EH (cell line): ENCODE data around the gene RALB.
A peak's percentile ranks its signal among the peaks of the same experiment; 100 is the strongest.
"Not testable (repeated sequence)": the region's sequence is repeated elsewhere in the genome, so short reads cannot be mapped to it uniquely, and the experiment has no call there.

Experiments
- DNase-seq: peaks from one replicate; pipeline ENCODE4 v3.0.0-alpha.2; 2015; ENCODE audit warnings: low read depth

The RALB gene

DNA sequence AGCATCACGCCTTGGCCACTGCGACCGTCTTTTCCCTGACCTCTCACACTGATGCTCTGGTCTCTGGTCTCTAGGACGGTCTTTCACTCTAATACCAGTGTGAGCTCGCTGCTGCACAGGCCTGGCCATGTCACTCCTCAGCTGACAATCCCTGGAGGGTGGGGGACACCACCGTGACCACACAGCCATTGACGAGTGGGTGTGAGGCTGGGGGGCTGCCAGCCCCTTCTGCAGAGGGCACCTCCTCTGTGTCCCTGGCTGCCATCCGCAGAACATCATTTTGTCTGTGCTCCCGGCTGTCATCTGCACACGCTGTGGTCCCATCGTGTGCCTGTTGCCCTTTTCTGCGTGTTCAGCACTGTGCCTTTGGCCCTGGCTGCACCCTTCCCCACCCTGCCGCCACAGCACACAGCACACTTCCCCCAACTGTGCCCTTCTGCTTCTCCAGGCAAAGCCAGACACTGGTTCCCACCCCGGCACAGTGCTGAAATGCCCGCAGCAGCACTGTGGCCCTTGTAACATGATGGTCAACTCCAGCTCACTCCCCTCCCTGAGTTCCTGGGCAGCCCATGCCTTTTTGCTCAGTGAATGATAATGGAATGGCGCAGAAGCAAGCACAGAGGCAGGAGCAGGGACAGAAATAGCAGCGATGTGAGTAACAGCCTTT, 62.8 kb downstream of the RALB start:
- DNase-seq: no peak

DNA sequence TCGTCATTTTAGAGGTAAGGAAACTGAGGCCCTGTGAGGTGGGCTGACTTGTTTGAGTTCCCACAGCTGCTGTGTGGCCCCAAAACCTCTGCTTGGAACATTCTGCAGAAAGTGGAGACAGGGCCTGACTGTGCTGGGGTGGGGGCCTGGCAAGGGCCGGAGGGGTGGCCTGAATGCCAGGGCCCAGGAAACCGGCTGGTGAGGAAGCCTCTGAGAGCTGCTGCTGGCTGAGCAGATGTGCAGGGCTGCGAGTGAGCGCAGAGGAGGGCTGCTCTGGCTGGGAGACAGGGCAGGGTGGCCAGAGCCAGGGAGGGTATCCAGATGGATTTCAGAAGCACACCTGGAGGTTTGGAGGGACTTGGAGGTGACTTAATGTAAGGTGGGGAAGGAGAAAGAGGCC, 63.4 kb downstream of the RALB start:
- no peak for DNase-seq

DNA sequence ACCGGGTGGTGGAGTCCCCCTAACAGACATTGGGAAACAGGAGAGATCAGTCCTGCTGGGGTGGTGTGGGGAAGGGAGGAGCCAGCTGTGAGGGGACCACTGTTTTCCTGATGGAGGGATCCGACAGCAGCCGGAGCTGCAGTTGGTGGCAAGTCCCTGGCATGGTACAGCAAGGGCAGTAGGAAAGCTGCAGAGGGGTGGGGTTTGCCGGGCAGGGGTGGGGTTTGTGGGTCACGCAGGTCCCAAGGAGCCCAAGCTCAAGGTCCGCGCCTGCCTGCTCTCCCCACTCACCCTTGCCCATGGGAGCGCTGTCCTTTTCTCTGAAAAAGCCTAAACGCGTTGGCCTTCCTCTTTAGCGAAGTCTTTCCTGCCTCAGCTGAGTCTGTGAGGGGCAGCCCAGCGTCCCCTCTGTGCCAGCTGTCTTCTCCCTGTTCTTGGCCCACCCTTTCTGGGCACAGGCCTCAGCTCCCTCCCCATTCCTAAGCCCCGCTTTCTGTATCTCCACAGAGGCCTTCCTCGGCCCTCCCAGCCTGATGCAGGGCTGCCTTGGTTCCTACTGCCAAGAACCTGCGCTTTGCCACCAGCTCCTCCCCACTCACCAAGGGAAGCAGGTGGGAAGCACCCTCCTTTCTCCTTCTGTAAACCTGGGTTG, 64.0 kb downstream of the RALB start:
- no peak for DNase-seq

DNA sequence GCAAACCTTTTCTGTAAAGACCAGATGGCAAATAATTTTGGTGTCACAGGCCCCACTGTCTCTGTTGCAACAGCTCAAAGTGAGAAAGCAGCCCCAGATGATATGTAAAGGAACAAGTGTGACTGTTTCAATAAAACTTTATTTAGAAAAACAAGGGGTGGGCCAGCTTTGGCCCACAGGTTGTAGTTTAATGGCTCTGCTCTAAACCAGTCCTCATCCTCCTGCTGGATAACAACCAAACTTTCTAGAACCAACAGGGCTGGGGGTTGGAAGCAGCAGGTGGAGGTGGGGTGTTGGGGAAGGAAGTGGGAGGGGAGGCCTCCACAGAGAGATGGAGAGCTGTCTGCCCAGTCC, 64.5 kb downstream of the RALB start:
- DNase-seq: no peak

DNA sequence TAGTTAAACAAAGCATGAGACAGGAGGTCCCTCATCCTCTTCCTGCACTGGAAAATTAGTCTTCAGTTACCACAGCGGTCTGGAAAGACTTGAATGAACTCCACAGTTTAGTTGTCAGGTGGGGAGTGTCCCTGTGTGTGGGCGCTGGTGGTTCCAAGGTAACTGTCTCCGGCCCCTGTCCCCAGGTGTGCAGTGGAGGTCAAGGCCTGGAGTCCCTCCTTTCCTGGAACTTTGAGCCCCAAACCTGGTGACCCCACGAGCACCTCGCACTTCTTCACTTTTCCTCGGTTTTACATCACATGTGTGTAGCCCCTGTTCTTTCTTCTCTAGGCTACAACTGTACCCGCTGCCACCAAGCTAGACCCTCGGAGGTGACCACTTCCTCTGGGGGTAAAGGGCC, 65.3 kb downstream of the RALB start:
- DNase-seq: no peak

DNA sequence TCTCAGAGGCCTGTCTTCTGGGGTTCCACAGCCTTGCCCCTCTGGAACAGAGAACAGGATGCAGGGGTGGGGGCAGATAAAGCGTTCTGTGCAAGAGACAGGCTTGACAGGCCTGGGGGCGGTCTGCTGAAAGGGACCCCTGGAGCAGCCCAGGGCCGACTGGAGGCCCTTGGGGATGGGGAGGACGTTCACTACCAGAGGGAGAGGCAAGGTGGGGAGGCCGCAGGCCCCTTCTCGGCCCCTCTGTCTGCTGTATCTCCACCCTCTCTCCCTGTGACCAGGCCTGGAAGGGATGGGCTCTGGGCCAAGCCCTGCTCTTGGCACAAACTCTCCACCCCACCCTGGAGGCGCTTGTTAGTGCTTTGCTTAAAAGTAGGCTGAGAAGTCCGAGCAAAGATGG, 66.0 kb downstream of the RALB start:
- DNase-seq: peak; percentile 7

DNA sequence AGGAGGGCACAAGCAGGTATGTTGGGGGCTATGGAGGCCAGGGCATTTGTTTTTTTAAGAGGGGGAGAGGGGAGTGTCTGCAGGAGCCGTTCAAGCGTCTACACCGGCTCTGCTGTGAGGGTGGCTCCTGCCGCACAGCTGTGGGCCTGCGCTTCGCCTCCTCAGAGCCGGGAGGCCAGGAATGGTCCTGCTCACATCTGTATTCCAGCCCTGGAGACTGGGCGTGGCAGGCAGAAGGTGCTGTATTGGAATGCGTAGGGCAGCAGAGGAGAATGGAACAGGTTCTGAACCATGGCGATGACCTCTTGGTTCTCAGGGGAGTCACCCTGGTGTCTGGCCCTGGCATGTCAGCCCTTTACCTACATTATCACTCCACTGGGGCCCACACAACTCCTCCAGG, 66.5 kb downstream of the RALB start:
- no peak for DNase-seq

DNA sequence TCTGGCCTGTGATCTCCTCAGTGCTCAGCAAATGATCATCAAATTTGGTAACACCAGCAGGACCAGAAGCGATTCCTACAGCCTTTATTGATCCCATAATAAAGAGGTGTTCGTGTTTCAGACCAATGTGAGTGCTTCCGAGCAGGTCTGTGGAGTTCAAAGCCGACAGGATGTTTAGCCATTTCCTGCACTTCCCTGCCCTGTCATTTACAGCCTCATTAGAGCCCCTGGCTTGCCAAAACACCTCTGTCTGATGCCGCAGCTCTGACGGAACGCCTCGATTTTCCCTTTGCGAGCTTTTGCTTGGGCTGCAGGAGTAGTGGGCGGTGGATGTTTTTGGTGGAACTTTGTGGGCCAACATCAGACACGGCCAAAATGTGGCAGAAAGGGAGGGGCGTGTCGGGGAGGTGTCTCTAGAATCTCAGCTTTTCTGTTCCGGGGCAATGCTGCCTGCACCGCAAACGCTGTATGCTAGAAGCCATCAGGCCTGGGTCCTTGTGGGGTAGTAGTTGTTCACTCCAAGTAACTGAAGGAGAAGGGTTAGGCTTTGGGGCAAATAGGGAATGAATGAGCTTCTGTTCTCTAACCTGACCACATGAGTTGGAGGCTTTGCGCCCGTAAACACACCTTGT, 67.2 kb downstream of the RALB start:
- no peak for DNase-seq

DNA sequence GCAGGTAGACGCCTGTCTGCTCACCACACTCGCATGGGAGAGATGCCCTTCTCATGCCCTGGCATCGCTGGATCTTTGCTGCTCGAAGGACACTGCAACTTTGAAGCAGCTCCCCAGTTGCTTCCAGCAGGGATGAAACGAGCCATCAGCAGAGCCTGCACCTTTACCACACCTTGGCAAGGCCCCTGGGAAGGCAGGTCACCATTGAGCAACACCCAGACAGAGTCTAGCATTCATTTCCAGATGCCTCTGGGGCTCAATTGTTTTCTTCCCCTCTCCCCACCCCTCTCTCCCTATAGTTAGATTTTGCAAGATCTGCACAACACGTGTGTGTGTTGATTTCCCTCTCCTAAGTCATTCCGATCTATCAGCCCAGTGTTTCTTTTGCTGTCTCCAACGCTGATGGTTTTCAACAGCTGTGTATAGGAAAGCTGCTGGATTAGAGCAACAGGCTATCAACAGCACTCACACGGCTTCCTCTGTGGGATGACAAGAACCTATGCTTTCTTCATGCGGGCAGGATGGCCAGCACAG, 67.7 kb downstream of the RALB start:
- no peak for DNase-seq

DNA sequence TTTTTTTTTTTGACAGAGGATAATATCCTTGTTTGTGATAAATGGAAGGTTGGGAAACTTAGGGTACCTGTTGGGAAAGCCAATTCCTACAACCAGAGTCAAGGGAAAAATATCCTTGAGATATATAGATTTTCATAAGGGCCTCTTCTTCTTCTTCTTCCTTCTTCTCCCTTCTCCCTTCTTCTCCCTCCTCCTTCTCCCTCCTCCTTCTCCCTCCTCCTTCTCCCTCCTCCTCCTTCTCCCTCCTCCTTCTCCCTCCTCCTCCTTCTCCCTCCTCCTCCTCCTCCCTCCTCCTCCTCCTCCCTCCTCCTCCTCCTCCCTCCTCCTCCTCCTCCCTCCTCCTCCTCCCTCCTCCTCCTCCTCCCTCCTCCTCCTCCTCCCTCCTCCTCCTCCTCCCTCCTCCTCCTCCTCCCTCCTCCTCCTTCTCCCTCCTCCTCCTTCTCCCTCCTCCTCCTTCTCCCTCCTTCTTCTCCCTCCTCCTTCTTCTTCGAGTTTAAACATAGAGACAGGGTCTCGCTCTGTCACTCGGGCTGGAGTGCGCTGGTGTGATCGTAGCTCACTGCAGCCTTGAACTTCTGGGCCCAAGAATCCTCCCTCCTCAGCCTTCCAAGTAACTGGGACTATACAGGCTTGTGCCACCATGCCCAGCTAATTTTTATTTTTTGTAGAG, 68.4 kb downstream of the RALB start:
- DNase-seq: not testable (repeated sequence)

DNA sequence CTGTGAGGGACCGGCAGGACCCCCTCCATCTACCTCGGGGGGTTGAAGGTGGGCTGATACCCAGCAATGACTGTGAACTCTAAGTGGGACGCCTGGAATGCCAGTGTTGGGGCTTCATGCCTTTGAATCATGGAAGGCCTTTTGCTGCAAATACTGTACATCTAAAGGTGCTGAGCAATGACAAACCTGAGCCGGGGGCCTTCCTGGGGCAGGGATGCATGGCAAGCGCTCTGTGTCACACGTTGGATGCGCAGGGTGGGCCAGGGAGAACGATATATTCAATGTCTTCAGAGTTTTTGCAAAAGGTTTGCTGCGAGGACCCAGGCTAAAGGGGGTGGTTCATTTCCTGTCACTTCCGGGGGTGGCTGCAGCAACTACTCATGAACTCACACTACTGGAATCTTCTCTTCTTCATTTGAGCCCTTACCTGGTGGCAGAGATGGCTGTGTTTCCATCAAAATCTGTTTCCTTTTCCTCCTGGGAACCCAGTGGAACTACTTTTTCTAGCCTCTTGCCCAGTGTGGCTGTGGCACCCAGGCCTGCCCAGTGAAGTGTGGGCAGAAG, 69.2 kb downstream of the RALB start:
- no peak for DNase-seq

DNA sequence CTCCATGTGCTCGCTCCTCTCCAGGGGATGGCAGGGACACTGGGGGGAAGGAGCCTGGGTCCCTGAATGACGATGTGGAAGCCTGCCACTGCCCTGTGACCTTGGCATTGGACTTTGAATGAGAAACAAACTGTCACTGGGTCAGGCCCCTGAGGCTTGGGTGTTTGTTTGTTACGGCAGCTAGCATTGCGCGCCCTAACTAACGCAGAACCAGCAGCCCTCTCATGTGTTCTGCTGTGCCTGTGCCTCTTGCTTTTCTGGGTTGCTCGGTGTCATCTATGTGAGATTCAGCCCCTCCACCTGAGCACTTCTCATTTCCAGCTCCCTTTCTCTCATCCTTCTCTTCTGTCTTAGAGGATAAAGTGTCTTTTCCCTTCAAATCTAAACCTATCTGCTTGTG, 69.7 kb downstream of the RALB start:
- DNase-seq: no peak

DNA sequence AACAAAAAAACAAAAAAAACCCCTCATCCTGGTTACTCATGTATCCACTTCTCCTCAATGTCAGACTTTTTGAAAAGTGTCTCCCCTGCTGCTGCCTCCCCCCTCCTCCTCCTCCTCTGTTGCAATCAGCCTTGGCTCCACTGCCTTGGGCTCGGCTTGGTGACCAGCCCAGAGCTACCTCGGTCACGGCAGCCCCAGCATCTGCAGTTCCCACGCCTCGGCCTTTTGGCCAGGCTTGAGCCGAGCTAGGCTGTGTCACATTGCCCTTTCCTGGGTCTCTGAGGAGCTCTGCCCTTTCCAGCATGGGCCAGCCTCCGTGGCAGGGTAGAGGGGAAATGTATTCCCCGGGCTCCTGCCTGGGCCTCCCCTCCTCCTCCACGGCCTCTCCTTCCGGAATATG, 70.6 kb downstream of the RALB start:
- peak; percentile 54 for DNase-seq

DNA sequence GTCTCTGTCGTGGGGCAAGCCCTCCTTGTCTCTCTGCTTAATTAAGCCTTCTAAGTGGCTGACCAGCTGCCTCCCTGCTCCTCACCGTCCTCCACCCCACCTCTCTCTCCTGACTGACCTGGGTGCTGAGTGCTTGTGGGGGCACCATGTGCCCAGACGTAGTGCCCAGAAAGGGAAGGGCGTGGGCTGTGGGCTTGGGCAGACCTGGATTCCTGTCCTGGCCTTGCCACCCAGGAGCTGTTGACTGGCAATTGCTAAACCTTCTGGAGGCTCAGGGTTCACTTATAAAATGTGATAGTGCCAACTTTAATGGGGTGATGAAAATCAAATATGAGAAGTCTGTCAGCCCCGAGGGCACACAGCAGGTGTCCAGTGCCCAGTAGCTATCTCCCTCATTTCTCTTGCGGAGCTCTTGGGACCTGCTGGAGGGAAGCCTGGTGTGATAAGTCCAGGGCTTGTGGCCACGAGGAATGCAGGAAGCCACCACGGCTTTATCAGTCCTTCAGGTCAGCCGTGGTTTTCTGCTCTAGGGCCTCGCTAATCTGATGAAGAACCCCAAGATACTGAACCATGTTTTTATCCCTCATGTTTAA, 71.3 kb downstream of the RALB start:
- peak; percentile 30 for DNase-seq

DNA sequence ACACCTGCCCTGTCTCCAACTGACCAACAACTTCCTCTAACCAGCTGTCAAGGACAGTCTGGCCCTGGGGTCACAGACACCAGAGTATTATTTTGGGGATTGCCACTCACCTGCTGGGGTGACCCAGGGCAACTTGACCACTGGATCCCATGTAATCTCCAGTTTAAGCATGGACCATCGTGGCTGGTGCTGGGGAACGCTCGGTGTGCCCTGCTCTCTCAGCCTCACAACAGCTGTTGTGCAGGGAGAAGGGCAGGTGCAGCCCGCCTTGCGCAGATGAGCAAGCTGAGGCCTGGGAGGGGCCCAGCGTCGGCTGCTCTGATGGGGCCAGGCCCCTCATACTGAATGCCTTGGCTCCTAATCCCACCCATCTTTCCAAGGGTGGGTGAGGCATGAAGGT, 72.3 kb downstream of the RALB start:
- DNase-seq: no peak

DNA sequence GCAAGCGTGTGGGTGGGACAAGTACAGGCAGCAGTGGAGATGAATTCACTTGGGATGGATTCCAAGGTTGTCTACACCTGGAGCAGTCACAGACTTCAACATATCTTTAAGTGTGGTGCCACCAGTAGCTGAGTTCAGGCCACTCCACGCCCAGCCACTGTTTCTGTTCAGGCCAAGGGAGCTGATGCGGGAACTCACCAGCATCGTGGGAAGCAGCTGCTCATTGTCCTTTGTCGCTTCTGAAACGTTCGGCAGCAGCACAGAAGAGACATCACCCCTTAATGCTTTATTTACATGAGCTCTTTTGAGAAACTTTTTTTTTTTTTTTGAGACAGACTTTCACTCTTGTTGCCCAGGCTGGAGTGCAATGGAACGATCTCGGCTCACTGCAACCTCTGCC, 73.4 kb downstream of the RALB start:
- DNase-seq: no peak

DNA sequence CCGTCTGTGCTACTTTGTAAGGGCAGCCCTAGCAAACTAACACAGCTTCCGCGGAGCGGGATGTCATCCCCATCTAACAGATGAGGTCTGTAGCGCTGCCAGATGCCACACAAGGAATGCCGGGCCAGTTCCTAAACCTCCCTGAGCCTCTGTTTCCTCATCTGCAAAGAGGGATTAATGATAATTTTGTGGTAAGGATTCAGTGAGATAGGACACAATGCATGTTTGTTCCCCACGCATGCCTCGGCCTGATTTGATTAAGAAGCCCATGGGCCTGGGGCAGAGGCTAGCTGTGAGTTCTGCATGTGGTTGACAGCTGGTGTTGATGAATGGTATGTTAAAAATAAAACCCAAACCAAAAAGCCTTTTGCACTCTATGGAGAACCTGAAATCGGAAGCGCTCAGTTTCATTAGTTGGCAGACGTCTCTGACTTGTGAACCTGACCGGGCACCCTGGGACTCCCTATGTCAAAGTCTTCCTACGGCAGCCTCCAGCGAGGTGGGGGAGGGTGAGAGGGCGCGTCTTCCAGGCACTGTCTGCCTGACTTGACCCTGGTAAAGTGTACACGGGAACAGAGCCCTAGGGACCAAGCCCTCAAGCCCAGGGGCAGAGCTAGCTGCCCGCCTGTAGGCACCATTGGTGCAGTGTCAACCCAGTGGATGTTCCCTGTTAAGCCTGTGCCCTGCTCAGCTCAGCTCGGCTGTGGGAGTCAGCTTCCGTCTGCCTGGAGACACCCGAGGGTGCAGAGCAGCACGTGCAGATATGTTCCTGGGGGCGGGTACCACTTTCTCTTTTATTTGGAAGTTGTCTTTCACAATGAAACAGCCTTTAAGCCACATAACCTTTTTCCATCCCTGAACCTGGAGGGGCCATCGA, 78.5 kb downstream of the RALB start:
- DNase-seq: no peak

DNA sequence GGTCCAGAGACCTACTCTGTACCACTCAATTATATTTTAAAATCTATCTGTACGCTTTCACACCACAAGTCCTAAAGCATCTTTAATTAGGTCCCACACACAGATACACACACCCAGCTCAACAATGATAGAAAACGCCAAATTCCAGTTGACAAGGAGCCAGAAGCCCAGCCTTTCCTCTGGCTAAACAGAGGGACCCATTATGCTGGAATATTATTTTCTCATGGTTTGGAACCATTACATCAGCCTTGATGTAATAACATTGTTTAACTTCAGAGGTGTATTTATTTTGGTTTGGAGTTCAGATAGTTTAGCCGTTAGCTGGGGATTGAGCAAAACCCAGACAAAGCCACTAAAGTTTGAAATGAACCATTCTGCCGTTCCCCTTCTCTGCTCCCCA, 79.3 kb downstream of the RALB start:
- no peak for DNase-seq

DNA sequence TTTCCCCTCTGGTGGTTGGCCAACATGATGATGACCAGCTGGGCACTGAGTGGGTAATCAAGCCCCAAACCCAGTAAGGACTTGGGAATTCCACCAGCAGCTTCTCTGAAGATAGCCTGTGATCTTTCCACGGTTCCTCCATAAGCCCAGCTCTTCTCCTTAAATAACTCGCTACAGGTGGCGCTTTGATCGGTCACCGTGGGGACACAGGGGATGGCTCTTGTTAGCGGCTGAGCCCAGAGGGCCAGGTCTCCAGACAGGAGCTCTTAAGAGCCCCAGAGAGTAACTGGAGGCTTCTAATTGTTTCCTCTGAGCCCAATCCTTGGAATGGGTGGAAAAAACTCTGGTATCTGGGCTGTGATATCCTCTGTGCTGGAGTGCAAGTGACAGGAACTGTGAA, 79.7 kb downstream of the RALB start:
- DNase-seq: no peak

DNA sequence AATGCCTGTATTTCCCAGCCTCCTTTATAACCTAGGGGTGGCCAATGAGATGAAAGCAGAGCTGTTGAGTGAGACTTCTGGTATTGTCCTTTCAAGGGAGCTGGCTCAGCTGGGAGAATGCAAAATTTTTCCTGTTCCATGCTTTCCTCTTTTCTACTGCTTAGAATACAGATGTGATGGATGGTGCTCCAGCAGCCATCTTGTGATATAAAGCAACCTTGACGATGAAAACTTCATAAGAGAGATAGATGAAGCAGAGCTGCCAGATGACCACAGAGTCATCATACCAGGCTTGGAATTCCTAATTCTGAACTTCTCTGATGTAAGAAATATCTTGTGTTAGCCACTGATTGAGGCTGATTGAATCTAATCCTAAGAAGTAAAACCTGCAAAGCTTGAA, 81.4 kb downstream of the RALB start:
- DNase-seq: no peak

DNA sequence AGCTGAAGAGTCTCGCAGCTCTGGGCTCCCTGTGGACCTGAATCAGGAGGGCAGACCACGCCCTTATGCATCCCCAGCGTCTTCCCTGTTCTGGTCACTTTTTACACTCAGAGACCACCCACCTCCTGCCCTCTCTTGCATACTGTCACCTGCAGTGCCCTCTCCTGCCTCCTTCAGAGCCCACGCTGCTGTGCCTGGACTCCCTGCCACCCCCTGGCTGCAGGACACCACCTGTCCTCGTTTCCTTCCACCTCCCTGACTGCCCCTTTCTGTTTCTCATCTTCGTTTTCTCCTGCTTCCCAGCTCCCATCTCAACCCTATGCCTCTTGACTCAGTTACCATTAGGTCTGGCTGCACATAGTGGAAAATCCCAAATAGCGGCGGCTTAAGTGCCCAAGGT, 84.1 kb downstream of the RALB start:
- no peak for DNase-seq
